Kidney (tissue), 14 donors: Measurements from ENCODE around the gene NOSIP. TPM values are rescaled to one million over a fixed set of nuclear protein-coding genes. Genes with fewer than 3 reads are reported as not detected.

Experiments used
- DNase-seq, 5 donors: peaks; one replicate each; pipeline ENCODE4 v3.0.0-alpha.2; 2013 to 2020
- FAIRE-seq: peaks from 2 replicates; lab custom pipeline; 2012; peaks lifted over from hg19 to GRCh38; lab: Jason Lieb, UNC
- H3K27ac ChIP-seq, 2 donors: one replicate each; pipeline ENCODE4 v1.7.0; 2013; ENCODE audit warnings: low read depth in 2 of 2, low read length in 2 of 2, inconsistent platforms in 1 of 2
- H3K27me3 ChIP-seq: one replicate; pipeline ENCODE4 v1.7.1; 2013; ENCODE audit warnings: low read length, inconsistent platforms; ENCODE audit not compliant: control insufficient read depth, insufficient read depth
- H3K36me3 ChIP-seq, 3 donors: one replicate each; pipeline versions ENCODE4 v1.7.0 to v1.7.1; 2013; ENCODE audit warnings: low read length in 3 of 3, control low read depth in 1 of 3, inconsistent platforms in 1 of 3; ENCODE audit not compliant: insufficient read depth in 3 of 3, control insufficient read depth in 2 of 3
- H3K4me1 ChIP-seq, 3 donors: one replicate each; pipeline versions ENCODE4 v1.7.0 to v1.7.1; 2013; ENCODE audit warnings: low read length in 3 of 3, inconsistent platforms in 1 of 3, low read depth in 1 of 3; ENCODE audit not compliant: control insufficient read depth in 2 of 3, insufficient read depth in 2 of 3
- H3K4me3 ChIP-seq, 3 donors: one replicate each; pipeline versions ENCODE4 v1.7.0 to v1.8.1; 2013; ENCODE audit warnings: low read length in 3 of 3, control low read depth in 1 of 3, inconsistent platforms in 1 of 3
- H3K9ac ChIP-seq, 3 donors: one replicate each; pipeline versions ENCODE4 v1.7.0 to v1.7.1; 2013; ENCODE audit warnings: low read length in 3 of 3, control low read depth in 1 of 3, inconsistent platforms in 1 of 3
- H3K9me3 ChIP-seq, 3 donors: one replicate each; pipeline versions ENCODE4 v1.7.0 to v1.7.1; 2013; ENCODE audit warnings: low read length in 3 of 3, control low read depth in 1 of 3, inconsistent platforms in 1 of 3; ENCODE audit not compliant: control insufficient read depth in 2 of 3, insufficient read depth in 1 of 3
- intact Hi-C: fragments of 100-400 bp; cut with DNase I; formaldehyde crosslinking; loops from one replicate; pipeline ENCODE4 v1.11.1; 2022
- polyA plus RNA-seq: library from polyadenylated mRNA; stranded (reverse); fragments of 350-450 nt; fragmentation: Illumina TruSeq; extraction: RNeasy Lipid Tissue Mini Kit (QIAGEN cat#74804); gene quantifications from one replicate; pipeline ENCODE4 v1.2.3, GENCODE V29; 2014; ENCODE audit warnings: low read depth, low replicate concordance; ENCODE audit not compliant: insufficient read depth
- total RNA-seq: library from RNA; stranded (reverse); fragmentation: NEBNext Ultra II Directional; extraction: Animal tissue kit (Norgen Biotek cat#: 25700); gene quantifications from one replicate; pipeline ENCODE4 v1.2.1, GENCODE V29; 2021
- TF ChIP-seq, protein P1 (sequence below): IDR thresholded peaks from 3 replicates; pipeline ENCODE4 v1.5.1; 2012; ENCODE audit warnings: mild to moderate bottlenecking, moderate library complexity, borderline replicate concordance; ENCODE audit not compliant: insufficient read depth; ENCODE audit errors: extremely low read depth
- donor health status: control.
- donor health status: control.
- donor health status: control.
- donor health status: control.
- donor health status: control.
- donor health status: DM: yes; HTN: yes; CAD: no.
- donor health status: Normal renal cell carcinoma (clear cell type).

The NOSIP gene
- total and polyA plus RNA-seq, 2 donors from 2014 or later, result 52.8 to 122 TPM

DNA sequence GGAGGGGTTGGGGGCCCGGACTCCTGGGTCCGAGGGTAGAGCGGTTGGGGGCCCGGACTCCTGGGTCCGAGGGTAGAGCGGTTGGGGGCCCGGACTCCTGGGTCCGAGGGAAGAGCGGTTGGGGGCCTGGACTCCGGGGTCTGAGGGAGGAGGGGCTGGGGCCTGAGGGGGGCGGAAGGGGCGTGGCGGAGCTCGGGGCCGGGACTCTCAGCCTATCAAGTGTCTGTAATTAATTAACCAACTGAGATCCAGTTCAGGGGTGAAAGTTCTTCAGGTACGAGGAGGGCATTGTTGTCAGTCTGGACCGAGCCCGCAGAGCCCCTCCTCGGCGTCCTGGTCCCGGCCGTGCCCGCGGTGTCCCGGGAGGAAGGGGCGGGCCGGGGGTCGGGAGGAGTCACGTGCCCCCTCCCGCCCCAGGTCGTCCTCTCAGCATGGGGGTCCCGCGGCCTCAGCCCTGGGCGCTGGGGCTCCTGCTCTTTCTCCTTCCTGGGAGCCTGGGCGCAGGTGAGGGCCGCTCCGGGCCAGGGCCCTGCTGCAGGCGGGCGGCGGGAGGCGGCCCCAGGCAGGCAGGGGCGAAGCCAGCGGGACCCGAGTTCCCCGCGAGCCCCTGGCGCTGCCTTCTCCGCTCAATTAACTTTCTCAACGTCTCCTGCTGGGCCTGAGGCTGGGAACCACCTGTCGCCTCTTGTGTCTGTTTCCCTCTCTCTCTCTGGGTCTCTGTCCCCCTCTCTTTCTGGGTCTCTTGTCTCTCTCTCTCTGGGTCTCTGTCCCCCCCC is 67.2 kb downstream of the NOSIP start:
- H3K36me3 ChIP-seq, result peaks cover 0 to 5% (median 0%) of the 10 kb centered on the region in 3 donors
- TF ChIP-seq, protein P1, sequence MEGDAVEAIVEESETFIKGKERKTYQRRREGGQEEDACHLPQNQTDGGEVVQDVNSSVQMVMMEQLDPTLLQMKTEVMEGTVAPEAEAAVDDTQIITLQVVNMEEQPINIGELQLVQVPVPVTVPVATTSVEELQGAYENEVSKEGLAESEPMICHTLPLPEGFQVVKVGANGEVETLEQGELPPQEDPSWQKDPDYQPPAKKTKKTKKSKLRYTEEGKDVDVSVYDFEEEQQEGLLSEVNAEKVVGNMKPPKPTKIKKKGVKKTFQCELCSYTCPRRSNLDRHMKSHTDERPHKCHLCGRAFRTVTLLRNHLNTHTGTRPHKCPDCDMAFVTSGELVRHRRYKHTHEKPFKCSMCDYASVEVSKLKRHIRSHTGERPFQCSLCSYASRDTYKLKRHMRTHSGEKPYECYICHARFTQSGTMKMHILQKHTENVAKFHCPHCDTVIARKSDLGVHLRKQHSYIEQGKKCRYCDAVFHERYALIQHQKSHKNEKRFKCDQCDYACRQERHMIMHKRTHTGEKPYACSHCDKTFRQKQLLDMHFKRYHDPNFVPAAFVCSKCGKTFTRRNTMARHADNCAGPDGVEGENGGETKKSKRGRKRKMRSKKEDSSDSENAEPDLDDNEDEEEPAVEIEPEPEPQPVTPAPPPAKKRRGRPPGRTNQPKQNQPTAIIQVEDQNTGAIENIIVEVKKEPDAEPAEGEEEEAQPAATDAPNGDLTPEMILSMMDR, result no peak
- peak overlapping the region; percentile 36 to 87 (median 55) for H3K9ac ChIP-seq
- no peaks in the 10 kb centered on the region for H3K27me3 ChIP-seq
- H3K4me1 ChIP-seq, result peaks cover 0 to 11% (median 5%) of the 10 kb centered on the region in 3 donors
- H3K4me3 ChIP-seq, result peak overlapping the region; percentile 44 to 65 (median 63)
- H3K9me3 ChIP-seq, result no peaks in the 10 kb centered on the region
- intact Hi-C loops, result no loop called here
- peak overlapping the region; percentile 88 to 90 for H3K27ac ChIP-seq
- FAIRE-seq (no peak), DNase-seq (peak; percentile 84 to 92 (median 89))

DNA sequence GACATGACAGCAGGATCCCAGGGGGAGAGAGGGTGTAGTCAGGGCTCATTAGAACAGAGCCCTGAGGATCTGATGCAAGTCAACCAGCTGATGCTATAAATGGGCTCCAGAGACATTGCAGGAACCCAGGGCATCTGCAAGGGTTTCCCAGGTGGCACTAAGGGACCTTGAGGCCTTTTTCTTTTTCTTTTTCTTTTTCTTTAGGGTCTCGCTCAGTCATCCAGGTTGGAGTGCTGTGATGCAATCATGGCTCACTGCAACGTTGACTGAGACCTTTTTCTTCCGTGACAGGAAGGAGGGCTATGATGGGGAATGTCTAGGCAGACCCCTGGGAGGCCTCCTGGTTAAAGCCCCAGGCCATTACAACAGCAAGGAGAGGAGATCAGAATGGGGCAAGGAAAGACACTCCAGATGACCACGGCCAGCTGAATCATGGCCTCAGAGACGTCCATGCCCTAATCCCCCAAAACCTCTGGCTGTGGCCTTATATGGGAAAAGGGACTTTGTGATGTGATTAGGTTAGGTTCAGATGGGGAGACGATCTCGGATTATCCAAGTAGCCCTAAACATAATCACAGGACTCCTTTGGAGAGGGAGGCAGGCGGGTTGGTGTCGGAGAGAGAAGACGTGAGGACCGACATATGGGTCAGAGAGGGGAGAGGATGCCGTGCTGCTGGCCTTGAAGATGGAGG is 72.4 kb downstream of the NOSIP start:
- DNase-seq, result no peak

DNA sequence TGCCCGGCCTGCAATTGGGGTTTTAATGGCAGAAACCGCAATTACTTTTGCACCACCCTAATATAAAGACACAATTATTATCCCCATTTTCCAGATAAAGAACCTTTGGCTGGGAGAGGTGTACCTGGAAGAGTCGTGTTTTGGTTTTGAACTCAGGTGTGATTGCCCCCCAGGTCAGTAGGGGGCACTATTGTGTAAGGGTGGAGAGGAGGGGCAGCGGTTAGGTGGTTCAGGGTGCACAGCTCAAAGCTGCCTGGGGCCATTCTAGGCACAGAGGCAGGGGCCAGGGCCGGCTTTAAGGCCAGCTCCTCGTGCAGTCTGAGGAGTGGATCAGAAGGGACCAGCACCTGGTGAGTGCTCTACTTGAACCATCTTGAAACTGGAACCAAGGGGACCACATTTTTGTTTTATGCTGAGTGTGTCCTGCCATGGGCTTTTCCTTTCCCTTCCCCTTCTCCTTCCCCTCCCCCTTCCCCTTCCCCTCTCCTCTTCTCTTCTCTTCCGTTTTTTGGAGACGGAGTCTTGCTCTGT is 73.7 kb downstream of the NOSIP start:
- H3K9ac ChIP-seq, result no peak overlapping the region
- no peak overlapping the region for H3K27ac ChIP-seq
- H3K4me3 ChIP-seq, result no peak overlapping the region
- no peaks in the 10 kb centered on the region for H3K9me3 ChIP-seq
- H3K4me1 ChIP-seq, result no peaks in the 10 kb centered on the region
- DNase-seq, result peak in 2 of 5 donors; percentile 65 to 73
- intact Hi-C loops, result no loop called here
- H3K27me3 ChIP-seq, result no peaks in the 10 kb centered on the region
- TF ChIP-seq, protein P1, result peak; percentile 79
- FAIRE-seq, result no peak
- H3K36me3 ChIP-seq, result no peaks in the 10 kb centered on the region

More for the DNA sequence above, 72.4 kb downstream of the NOSIP start:
- Histone ChIP-seq H3K9me3 (no peaks in the 10 kb centered on the region), H3K27me3 (no peaks in the 10 kb centered on the region), H3K4me1 (no peaks in the 10 kb centered on the region), H3K9ac (no peak overlapping the region), H3K27ac (no peak overlapping the region), H3K4me3 (no peak overlapping the region), H3K36me3 (no peaks in the 10 kb centered on the region)
- TF ChIP-seq, protein P1, result no peak
- intact Hi-C loops, result no loop called here
- no peak for FAIRE-seq

Other genes with a start within 250 kb of the NOSIP start
- gene CD37, start 245.2 kb downstream of the NOSIP start, total RNA-seq, result 35.7 TPM
- gene CD37, start 245.2 kb downstream of the NOSIP start, polyA plus RNA-seq, result 3.8 TPM
- 30.2 TPM for gene TEAD2, start 218.1 kb downstream of the NOSIP start, total RNA-seq
- gene TEAD2, start 218.1 kb downstream of the NOSIP start, polyA plus RNA-seq, result 15.7 TPM
- gene DKKL1, start 216.7 kb downstream of the NOSIP start, total RNA-seq, result 0.57 TPM
- 0.95 TPM for gene DKKL1, start 216.7 kb downstream of the NOSIP start, polyA plus RNA-seq
- not detected for gene KASH5, start 192.3 kb downstream of the NOSIP start, total RNA-seq
- not detected for gene KASH5, start 192.3 kb downstream of the NOSIP start, polyA plus RNA-seq
- not detected for gene PTH2, start 157.1 kb downstream of the NOSIP start, total RNA-seq
- gene PTH2, start 157.1 kb downstream of the NOSIP start, polyA plus RNA-seq, result not detected
- not detected for gene GFY, start 155.2 kb downstream of the NOSIP start, total RNA-seq
- not detected for gene GFY, start 155.2 kb downstream of the NOSIP start, polyA plus RNA-seq
- 1.4 TPM for gene SLC17A7, start 139.0 kb downstream of the NOSIP start, total RNA-seq
- gene SLC17A7, start 139.0 kb downstream of the NOSIP start, polyA plus RNA-seq, result 0.45 TPM
- gene PIH1D1, start 128.7 kb downstream of the NOSIP start, total RNA-seq, result 74.0 TPM
- 97.2 TPM for gene PIH1D1, start 128.7 kb downstream of the NOSIP start, polyA plus RNA-seq
- 31.8 TPM for gene ALDH16A1, start 127.3 kb downstream of the NOSIP start, total RNA-seq
- 26.8 TPM for gene ALDH16A1, start 127.3 kb downstream of the NOSIP start, polyA plus RNA-seq
- gene FLT3LG, start 106.3 kb downstream of the NOSIP start, total RNA-seq, result 12.5 TPM
- gene FLT3LG, start 106.3 kb downstream of the NOSIP start, polyA plus RNA-seq, result 7.4 TPM
- gene RPL13A, start 92.9 kb downstream of the NOSIP start, total RNA-seq, result 2,090 TPM
- gene RPL13A, start 92.9 kb downstream of the NOSIP start, polyA plus RNA-seq, result 3,309 TPM
- 1,449 TPM for gene RPS11, start 84.1 kb downstream of the NOSIP start, total RNA-seq
- 3,462 TPM for gene RPS11, start 84.1 kb downstream of the NOSIP start, polyA plus RNA-seq
- gene FCGRT, start 67.9 kb downstream of the NOSIP start, total RNA-seq, result 235 TPM
- gene FCGRT, start 67.9 kb downstream of the NOSIP start, polyA plus RNA-seq, result 317 TPM
- gene RCN3, start 52.6 kb downstream of the NOSIP start, total RNA-seq, result 18.4 TPM
- 27.5 TPM for gene RCN3, start 52.6 kb downstream of the NOSIP start, polyA plus RNA-seq
- 14.9 TPM for gene PRRG2, start 760 bp upstream of the NOSIP start, total RNA-seq
- gene PRRG2, start 760 bp upstream of the NOSIP start, polyA plus RNA-seq, result 17.6 TPM
- gene PRR12, start 10.6 kb upstream of the NOSIP start, total RNA-seq, result 27.4 TPM
- gene PRR12, start 10.6 kb upstream of the NOSIP start, polyA plus RNA-seq, result 4.9 TPM
- 92.3 TPM for gene RRAS, start 59.6 kb upstream of the NOSIP start, total RNA-seq
- 140 TPM for gene RRAS, start 59.6 kb upstream of the NOSIP start, polyA plus RNA-seq
- 69.0 TPM for gene SCAF1, start 61.7 kb upstream of the NOSIP start, total RNA-seq
- gene SCAF1, start 61.7 kb upstream of the NOSIP start, polyA plus RNA-seq, result 18.1 TPM
- gene IRF3, start 85.3 kb upstream of the NOSIP start, total RNA-seq, result 84.9 TPM
- 64.5 TPM for gene IRF3, start 85.3 kb upstream of the NOSIP start, polyA plus RNA-seq
- 14.4 TPM for gene BCL2L12, start 85.4 kb upstream of the NOSIP start, total RNA-seq
- 13.5 TPM for gene BCL2L12, start 85.4 kb upstream of the NOSIP start, polyA plus RNA-seq
- 119 TPM for gene PRMT1, start 96.7 kb upstream of the NOSIP start, total RNA-seq
- 131 TPM for gene PRMT1, start 96.7 kb upstream of the NOSIP start, polyA plus RNA-seq
- 2.1 TPM for gene ADM5, start 109.0 kb upstream of the NOSIP start, total RNA-seq
- 0.60 TPM for gene ADM5, start 109.0 kb upstream of the NOSIP start, polyA plus RNA-seq
- 6.0 TPM for gene CPT1C, start 110.6 kb upstream of the NOSIP start, total RNA-seq
- gene CPT1C, start 110.6 kb upstream of the NOSIP start, polyA plus RNA-seq, result 2.6 TPM
- 0.50 TPM for gene TSKS, start 182.8 kb upstream of the NOSIP start, total RNA-seq
- 0.47 TPM for gene TSKS, start 182.8 kb upstream of the NOSIP start, polyA plus RNA-seq
- 70.0 TPM for gene AP2A1, start 186.4 kb upstream of the NOSIP start, total RNA-seq
- 32.0 TPM for gene AP2A1, start 186.4 kb upstream of the NOSIP start, polyA plus RNA-seq
- 26.9 TPM for gene FUZ, start 232.7 kb upstream of the NOSIP start, total RNA-seq
- 51.2 TPM for gene FUZ, start 232.7 kb upstream of the NOSIP start, polyA plus RNA-seq
- gene MED25, start 237.7 kb upstream of the NOSIP start, total RNA-seq, result 53.2 TPM
- gene MED25, start 237.7 kb upstream of the NOSIP start, polyA plus RNA-seq, result 37.3 TPM